LNCAP (cell line): ENCODE results near the gene FSD1L.

ENCODE experiments used
- CTCF ChIP-seq: fragments of 450-650 bp; IDR thresholded peaks from 2 replicates; pipeline ENCODE4 v1.5.1; 2017; ENCODE audit warnings: mild to moderate bottlenecking

FSD1L gene

GRCh38 chr9:105511446-105511845 is 63.6 kb downstream of the FSD1L start:
- no peak for TF ChIP-seq CTCF

GRCh38 chr9:105515811-105516413 is 68.1 kb downstream of the FSD1L start:
- TF ChIP-seq CTCF: no peak

GRCh38 chr9:105531530-105531929 is 83.7 kb downstream of the FSD1L start:
- no peak for TF ChIP-seq CTCF

GRCh38 chr9:105535920-105536668 is 88.3 kb downstream of the FSD1L start:
- TF ChIP-seq CTCF: no peak

GRCh38 chr9:105539452-105539851 is 91.6 kb downstream of the FSD1L start:
- TF ChIP-seq CTCF: no peak

- TF ChIP-seq CTCF: no peak
These were observed 94.0 kb downstream of the FSD1L start for GRCh38 chr9:105541838-105542237.

GRCh38 chr9:105554042-105554441 is 106.2 kb downstream of the FSD1L start:
- TF ChIP-seq CTCF: no peak
